COR-L47 (cell line): ENCODE results near the gene LAMB3.

ENCODE experiments used
- DNase-seq: peaks from one replicate; lab custom pipeline; 2025; lab: John Stamatoyannopoulos, UW

The LAMB3 gene

DNA sequence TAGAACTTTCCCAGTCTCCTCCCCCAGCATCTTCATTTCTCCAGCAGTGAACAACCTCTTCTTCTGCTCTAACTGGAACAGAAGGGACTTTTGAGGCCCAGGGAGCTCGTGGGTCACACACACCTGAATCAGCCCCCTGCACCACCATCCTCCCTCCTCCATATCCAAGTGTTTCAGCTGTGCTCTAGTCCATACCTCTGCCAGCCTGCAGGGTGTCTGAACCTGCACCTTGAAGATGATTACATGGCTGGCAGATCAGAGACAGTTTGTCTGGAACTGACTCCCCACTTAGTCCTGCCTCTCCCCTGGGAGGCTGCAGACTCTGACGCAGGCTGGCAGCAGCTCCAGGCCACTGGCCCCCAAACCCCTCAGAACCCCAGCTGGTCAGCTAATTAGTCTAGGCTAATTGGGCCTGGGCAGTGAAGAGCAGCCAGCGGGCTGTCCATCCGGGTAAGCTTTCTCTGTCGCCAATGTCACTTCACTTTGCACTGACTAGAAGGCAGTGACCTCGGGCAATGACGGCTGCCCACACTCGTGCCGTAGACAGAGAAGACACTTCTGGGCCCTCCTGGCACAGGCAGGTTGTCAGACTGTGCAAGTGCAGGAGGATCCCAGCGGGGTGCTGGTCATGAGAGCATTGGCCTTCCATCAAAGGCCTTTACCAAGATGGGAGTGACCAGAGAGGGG, 56.5 kb downstream of the LAMB3 start:
- DNase-seq, result no peak

DNA sequence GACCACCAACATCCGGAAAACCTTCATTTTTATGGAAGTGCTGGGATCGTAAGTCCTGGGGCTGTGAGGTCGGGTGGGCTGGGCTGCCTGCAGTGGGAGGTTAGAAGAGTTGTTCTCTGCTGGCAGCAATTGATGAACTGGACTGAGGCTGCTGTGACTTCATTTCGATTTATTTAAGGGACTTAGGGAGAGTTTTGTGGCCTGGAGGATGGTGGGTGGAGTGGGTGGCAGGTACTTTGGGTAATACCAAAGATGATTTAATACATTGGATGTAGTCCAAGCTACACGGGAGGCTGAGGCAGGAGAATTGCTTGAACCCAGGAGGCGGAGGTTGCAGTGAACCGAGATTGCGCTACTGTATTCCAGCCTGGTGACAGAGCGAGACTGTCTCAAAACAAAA, 57.2 kb downstream of the LAMB3 start:
- DNase-seq, result no peak

- no peak for DNase-seq
Observed at GRCh38 chr1:209594440-209594839, 57.8 kb downstream of the LAMB3 start.

DNA sequence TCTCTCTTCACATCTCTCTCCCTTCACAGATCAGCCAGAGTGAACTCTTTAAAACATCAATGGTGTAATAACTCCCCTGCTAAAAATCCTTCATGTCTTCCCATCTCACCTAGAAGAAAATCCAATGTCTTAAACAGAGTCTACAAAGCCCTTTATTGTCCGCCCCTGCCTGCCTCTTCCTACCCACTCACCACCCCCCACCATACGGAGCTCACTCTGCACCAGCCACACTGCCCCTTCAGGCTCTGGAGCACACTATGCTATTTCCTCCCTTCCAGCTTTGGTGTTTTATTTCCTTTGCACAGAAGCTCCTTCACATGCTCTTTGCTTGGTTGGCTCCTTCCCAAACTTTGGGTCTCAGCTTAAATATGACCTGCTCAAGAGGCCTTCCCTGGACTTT, 58.5 kb downstream of the LAMB3 start:
- peak; percentile 2 for DNase-seq

- DNase-seq, result no peak
Observed at GRCh38 chr1:209590405-209590804, 61.8 kb downstream of the LAMB3 start.

- no peak for DNase-seq
Observed at GRCh38 chr1:209589863-209590262, 62.4 kb downstream of the LAMB3 start.

DNA sequence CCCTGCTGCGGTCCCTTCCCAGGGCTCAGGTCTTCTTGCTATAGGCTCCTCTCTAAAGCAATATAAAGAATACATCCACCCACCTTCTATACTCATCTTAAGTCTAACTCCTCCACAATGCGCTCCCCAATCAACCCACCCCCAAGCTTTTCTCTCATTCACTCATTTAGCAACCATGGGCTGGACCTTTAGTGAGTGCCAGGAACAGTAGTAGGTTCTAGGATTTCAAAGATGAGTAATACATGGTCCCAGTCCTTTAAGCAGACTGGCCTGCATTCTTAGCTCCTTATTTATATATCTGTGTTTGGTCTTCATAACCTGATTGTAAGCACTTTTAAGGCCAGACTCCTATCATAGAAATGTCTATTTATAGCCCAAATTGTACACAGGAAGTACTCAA, 62.8 kb downstream of the LAMB3 start:
- no peak for DNase-seq

DNA sequence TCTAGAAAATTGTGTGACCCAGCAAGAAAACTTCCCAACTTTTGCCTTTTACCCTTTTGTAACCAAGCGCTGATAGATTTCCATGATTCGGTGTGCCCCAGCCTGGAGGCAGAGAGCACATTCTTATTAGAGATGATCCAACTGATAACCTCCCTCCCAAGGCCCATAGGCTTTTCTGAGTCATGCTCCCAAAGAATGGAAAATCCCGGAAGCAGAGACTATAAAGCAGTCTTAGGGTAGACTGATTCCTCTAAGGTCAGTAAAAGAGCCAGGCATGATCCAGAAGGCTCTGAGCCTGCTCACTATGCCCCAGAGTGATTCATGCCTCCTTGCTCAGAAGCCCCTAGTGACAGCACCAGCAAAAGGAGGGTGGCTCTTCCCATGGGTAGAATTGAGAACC, 64.4 kb downstream of the LAMB3 start:
- DNase-seq, result no peak

- no peak for DNase-seq
Observed at GRCh38 chr1:209586221-209586740, 65.9 kb downstream of the LAMB3 start.

GRCh38 chr1:209585672-209586071, 66.6 kb downstream of the LAMB3 start:
- peak; percentile 68 for DNase-seq

DNA sequence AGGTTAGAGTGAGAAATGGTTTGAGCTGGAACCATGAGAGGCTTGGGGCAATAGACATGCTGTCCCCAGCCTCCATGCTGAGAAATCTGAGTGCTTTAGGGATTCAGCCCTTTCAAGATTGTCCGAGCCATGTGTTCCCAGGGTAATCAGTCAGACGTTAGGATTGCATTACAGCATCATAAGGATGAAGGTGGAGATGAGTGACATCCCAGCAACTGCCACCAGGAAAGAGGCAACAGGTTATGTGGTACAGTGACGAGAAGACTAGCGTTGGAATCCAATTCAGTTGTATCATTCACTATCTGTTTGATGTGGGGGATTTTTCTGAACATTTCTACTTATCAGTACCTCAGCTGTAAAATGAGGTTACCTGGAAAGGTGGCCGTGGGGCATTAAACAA, 67.0 kb downstream of the LAMB3 start:
- DNase-seq, result no peak

DNA sequence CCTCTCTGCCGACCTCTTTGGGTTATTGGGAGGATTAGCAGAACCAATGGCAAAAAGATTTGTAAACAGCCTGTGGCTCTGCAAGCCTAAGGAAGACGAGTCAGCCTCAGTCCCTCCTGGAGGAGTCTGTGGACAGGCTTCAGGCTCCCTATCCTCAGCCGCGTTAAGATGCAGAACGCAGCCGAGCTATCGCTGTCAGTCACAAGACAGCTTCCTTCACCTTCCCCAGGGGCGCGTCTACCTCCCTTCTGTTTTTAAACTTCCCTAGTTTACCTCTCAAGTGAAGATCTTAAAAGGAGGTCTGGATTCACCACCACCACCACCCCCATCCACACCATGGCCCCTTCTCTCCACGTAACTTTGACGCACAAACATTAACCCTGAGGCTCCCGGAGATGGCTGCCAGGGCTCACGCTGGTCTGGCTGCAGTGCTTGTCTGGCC, 68.0 kb downstream of the LAMB3 start:
- no peak for DNase-seq

DNA sequence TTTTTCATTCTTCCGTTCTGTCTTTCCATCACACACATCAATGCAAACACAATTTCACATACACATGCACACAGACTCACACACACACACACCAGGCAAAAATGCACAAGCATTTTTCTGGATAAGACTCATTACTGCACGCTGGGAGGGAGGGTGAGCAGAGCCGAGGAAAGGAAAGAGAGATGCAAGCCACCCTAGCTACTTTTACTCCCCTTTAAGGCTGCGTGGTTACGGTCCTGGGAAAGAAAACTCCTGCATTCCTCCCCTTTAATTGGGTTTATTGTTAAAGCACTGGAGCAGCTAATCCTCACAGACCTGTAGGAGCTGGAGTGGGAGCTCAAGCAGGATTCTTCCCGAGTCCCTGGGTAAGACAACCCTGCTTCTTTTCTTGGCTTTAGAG, 68.8 kb downstream of the LAMB3 start, which contains the start of gene CAMK1G:
Gene CAMK1G (plus strand): TSS at position 307 of the 400 bp plus-strand sequence. CDS start 11,270 bp downstream, outside the sequence.
- DNase-seq, result peak; percentile 10

- DNase-seq, result no peak
Observed at GRCh38 chr1:209580577-209580976, 71.6 kb downstream of the LAMB3 start.

- no peak for DNase-seq
Observed at GRCh38 chr1:209577346-209577745, 74.9 kb downstream of the LAMB3 start.

DNA sequence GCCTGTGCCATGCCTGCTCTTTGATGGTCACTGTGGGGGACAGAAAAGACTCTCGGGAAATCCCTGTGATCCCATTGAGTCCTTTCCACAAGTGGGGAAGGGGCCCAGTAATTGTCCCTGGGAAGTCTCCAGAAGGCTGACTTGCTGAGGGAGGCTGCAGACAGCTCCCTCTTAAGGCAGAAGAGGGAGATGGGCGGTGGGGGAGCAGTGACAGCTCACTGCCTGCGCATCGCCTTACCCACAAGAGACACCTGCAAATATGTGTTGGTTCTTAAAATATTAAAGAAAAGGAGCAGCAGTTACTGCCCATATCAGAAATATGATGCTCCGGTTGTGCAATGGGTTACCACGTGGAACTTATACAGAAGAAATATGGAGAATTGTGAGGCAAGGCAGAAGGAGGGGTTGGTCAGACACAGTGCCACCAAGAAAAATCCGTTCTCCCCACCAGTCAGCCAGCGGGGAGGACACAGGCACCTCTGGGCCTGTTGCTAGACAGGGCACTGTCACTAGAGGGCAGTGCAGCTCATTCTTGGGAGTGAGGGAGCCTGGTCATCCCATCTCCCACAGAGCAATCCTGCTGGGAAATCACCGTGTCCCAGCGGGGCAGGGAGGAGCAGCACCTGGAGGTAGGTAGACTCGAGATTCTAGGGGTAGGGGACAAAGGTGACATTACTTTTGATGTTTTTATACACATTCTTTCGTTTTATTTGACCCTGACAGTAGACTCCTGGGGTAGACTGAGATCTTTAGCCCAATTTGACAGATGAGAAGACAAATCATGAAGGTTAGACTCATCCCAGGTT, 75.6 kb downstream of the LAMB3 start:
- peak; percentile 65 for DNase-seq

DNA sequence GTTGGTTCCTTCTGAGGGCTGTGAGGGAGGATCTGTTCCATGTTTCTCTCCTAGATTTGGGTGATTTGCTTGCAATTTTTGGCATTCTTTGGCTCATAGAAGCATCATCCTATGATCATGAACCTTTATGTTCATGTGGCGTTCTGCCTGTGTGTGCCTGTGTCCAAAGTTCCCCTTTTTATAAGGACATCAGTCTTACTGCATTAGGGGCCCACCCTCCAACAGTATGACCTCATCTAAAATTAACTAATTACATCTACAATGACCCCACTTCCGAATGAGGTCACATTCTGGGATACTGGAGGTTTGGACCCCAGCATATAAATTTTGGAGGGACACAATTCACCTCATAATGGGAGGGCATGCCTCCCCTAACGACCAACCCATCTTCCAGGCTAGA, 81.5 kb downstream of the LAMB3 start:
- no peak for DNase-seq

- peak; percentile 77 for DNase-seq
Observed at GRCh38 chr1:209569455-209570207, 82.6 kb downstream of the LAMB3 start.

- DNase-seq, result no peak
Observed at GRCh38 chr1:209567698-209568175, 84.5 kb downstream of the LAMB3 start.

- peak; percentile 81 for DNase-seq
Observed at GRCh38 chr1:209565759-209566678, 86.2 kb downstream of the LAMB3 start.
